Activated CD4-positive, alpha-beta T cell treated with anti-CD3 and anti-CD28 coated beads for 4 hours (primary cell): ENCODE results near the gene COG2.
"Not testable (repeated sequence)": the region's sequence is repeated elsewhere in the genome, so short reads cannot be mapped to it uniquely, and the experiment has no call there.

ENCODE experiments used
- DNase-seq, 2 donors: peaks; one replicate each; pipeline ENCODE4 v3.0.0-alpha.2; 2020

The COG2 gene

DNA sequence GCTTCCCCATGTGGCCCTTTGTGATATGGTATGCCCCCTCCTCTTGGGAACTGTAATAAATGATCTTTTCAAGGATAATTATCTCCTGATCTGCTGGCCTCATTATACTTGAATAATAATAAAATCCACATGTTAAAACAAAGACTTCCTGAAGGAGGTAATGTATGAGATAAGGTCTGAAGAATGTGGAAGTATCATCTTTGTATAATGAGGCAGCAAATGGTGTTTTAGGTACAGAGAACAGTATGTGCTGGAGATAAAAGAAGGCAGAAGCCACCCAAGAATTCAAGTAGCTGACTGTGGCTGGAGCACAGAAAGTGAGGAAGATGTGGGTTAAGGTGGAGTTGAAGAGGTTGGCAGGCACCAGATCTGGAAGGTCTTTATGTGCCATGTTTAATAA is 12.8 kb upstream of the COG2 start:
- no peak for DNase-seq

DNA sequence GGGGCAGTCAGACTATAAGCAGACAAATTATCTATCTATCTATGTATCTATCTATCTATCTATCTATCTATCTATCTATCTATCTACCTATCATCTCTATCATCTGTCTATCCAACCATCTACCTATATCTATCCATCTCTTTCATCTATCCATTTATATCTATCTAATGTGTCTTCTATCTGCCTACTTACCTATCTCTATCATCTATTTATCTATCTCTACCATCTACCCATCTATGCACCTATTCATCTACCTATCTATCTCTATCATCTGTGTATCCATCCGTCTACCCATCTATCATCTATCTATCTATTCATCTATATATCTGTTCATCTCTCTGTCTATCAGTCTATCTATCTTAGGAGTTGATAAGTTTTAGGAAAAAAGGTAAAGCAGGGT is 10.8 kb upstream of the COG2 start:
- DNase-seq = no peak

DNA sequence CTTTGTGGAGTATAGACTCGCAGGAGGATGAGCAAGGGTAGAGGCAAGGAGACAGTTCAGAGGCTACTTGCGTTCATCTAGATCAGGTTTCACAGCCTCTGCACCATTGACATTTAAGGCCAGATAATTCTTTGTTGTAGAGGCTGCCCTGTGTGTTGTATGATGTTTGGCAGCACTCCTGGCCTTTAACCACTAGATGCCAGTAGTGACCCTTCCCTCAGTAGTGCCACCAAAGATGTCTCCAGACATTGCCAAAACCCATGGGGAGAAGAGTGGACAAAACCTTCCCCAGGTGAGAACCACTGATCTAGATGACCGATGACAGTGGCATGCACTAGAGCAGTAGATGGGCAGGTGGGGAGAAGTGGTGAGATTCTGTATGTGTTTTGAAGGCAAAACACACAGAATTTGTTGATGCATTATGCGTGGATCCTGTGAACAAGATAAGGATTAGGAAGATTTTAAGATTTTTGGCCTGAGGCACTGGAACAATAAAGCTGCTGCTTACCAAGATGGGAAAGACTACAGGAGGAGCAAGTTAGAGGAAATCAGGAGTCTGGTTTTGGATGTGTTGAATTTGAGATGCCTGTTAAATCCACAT is 9.9 kb upstream of the COG2 start:
- no peak for DNase-seq

DNA sequence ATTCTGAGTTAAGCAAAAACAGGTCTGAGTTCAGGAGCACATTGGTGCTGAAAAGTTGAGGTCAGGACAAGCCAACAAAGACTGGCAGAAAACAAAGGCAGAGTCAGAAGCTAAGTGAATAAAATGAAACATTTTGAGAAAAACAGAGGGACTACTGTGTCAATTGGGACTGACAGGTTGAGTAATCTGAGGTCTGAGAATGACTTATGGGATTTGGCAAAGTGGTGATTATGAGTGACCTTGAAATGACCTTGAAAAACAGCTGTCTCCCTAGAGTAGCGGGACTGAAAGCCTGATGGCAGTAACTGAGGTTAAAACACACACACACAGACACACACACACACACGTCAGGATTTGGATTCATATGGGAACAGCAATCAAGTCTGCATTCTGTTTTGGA is 8.8 kb upstream of the COG2 start:
- no peak for DNase-seq

DNA sequence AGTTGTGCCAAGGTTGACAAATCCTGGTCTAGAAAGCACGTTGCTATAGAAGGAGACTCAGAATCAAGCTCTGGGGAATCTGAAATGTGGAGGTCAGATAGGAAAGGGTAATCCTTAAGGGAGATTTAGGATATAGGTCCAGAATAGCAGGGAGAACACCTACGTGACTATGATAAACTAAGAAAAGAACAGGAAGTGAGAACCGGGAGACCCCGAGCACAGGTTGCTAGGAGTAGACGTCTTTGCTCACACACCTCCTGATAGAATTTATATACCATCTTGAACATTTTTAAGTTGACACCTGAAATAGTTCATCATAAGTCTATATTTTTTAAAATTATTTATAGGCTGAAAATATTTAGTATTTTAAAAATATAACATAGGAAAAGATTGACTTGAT is 7.9 kb upstream of the COG2 start:
- no peak for DNase-seq

DNA sequence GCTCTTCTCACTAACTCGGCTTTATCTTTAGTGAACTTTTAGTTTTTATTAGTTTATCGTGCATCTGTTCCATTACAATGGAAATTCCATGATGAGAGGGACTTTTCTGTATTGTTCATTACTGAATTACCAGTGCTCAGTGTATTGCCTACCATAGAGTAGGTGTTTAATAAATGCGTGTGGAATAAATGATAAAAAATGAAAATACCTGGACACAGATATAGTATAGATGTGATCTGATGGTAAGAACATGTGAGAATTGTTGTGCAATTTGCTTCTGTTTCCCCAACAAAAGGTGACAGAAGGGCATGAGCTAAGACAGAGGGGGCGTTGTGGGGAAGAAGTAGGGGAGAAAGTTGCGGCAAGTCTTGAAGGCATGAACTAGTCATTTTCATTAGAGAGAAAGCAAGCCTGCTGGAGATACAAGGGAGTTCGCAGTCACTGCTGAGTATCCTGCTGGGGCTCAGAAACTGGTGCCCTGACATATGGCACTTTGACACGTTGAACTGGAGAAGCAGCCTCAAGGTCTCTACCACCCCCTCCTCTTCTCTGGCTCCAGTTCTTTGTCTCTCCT is 5.6 kb upstream of the COG2 start:
- DNase-seq = no peak

DNA sequence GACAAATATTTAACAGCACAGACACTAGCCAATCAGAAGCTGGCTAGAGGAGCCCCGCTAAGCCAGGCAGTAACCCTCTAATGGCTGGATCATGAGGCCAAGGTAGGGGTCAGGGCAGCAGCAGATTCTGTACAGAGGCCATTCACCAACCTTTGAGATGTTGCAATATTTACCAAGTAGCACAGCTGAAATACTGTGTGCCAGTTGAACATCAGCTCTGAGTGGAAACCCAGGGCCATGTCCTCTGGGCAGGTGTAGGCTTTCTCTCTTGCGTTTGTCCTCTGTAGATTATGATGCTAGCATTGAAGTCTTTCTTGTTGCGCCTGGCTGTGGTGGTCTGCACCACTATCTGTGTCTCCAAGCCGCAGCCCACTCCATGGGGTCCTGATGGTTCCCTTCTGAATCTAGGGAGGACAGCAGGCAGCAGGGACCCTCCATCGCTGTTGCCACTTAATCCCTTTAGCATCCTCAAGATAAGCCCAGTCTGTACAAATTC is 2.5 kb upstream of the COG2 start:
- no peak for DNase-seq

DNA sequence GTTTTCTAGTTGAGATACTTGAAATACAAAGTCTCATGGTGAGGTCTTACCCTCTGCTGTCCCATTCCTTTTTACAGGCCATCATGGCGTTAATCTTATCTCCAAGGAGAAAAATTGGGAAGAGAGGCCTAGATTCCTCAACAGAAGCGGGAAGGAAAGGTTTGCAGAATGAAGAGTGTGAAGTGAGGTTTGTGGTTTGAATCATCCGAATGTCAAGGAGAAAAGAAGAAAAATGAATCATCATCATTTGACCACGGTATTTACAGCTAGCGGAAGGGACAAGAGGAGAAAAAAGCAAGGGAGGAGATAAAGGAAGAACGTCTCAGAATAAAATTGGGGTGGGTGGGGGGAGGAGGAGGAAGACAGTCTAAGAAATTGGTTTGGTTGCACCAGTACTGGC is 935 bp upstream of the COG2 start:
- no peak for DNase-seq

DNA sequence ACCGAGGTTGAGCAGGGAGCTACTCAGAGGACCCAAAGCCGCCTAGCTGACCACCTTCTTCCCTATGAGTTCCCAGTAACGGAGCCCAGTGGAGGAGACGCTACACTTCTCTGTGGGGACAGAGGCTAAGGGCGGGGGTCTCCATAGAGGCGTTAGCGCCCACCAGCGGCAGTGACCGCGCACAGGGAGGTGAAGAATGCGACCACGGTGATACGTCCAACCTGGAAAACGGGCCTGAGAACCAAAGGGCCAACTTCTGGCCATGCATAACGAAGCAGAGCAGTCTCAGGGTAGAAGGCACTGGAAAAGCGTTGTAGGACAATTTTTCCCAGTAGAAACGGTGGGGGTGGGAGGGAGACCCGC is 400 bp upstream of the COG2 start:
- no peak for DNase-seq

DNA sequence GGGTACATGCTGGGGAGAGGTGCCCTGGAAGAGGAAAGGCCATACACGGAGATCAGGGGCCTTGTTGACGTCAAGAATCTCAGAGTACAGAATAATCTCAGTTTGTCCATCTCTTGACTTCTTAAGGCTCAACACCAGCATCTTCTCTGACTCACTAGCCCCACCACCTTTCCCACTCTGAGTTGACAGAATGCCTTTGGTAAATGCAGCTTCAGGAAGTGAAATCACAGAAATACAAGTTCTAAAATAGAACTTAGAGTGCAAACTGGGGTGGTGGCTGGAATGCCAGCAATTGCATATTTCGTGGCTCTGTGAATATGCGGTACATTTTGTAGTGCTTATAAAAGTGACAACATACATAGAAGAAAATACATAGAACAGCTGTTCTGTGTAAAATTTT is 1.6 kb downstream of the COG2 start:
- DNase-seq = no peak

DNA sequence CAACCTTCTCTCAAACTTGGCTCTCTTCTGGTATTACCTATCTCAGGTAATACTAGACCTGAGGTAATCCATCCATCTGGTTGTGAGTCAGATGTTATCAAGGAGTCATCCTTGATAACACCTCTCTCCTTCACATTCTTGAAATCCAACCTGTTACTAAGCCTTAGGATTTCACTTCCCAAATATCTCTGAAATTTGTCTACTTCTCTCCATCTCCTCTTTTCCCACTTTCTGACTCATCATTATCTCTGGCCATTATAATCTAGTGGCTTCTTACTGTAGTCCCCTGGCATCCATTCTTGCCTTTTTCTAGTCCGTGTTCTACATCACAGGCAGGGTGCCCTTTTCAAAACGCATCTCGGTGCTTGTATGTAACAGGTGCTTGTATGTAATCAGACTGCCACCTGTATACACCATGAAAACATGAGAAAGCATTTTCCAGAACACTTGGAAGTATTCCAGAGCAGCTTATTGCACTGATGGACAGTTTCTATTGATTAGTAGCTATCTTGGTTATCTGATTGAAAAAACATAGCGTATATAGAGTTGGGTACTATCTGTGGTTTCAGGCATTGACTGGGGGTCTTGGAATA is 4.5 kb downstream of the COG2 start:
- DNase-seq = no peak

DNA sequence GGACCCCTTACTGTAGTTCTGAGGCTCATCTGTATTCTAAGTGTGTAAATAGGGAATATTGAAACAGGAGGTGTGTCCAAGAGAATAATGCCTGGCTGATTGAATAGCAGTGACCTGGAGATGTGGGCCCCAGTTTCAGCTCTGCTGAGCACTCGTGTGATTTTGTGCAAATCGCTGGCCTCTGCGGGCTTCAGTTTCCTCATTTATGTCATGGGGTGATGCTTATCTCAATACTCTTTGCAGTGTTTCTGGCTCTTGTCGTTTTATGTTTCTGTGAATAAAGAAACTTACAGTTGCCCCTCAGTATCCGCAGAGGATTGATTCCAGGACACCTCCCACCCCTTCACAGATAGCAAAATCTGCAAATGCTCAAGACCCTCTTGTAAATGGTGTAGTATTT is 5.0 kb downstream of the COG2 start:
- no peak for DNase-seq

DNA sequence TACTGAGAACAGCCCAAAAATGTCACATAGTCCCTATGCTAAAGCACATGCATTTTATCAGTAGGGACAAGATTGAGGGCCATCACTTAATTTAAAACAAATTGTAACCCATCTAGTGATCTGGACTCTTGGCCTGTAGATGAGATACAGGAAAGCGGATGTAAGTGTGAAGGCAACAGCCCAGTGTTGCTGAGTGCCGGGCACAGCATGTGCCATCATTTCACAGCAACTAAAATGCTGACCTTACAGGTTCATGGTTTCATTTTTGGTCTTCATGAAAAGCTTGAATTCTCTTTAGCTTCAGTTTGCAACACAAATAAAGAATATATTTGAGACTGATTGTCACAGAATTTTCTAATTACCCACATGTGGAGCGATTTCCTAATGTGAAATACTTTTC is 5.8 kb downstream of the COG2 start:
- no peak for DNase-seq

DNA sequence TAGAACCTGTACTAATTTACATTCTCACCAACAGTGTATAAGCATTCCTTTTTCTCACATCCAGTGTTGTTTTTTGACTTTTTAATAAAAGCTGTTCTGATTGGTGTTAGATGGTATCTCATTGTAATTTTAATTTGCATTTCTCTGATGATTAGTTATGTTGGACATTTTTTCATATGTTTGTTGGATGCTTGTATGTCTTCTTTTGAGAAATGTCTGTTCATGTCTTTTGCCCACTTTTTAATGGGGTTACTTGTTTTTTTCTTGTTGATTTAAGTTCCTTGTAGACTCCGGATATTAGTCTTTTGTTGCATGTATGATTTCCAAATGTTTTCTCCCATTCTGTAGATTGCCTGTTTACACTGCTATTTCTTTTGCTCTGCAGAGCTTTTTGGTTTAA is 8.0 kb downstream of the COG2 start:
- no peak for DNase-seq

DNA sequence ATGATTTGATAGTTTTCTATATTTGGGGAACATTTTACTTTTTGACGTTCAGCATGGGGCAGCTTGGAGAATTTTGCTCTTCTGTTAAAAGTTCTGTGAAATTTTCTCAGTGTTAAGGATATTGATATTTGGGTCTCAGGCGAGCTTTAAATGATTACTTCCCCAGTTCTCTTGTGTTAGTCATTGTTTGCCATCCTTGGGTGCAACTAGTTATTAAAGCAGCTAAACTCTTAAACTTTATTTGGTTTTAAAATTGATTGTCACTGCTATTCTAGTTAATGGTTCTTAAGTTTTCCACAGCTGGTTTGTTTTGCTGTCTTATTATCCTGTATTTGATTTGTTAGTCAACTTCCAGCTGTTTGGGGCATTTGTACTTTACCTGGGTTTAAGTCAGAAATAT is 9.0 kb downstream of the COG2 start:
- DNase-seq = no peak

DNA sequence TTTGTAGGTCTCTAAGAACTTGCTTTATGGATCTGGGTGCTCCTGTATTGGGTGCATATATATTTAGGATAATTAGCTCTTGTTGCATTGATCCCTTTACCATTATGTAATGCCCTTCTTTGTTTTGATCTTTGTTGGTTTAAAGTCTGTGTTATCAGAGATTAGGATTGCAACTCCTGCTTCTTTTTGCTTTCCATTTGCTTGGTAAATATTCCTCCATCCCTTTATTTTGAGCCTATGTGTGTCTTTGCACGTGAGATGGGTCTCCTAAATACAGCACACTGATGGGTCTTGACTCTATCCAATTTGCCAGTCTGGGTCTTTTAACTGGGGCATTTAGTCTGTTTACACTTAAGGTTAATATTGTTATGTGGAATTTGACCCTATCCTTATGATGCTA is 14.4 kb downstream of the COG2 start:
- DNase-seq = not testable (repeated sequence)

DNA sequence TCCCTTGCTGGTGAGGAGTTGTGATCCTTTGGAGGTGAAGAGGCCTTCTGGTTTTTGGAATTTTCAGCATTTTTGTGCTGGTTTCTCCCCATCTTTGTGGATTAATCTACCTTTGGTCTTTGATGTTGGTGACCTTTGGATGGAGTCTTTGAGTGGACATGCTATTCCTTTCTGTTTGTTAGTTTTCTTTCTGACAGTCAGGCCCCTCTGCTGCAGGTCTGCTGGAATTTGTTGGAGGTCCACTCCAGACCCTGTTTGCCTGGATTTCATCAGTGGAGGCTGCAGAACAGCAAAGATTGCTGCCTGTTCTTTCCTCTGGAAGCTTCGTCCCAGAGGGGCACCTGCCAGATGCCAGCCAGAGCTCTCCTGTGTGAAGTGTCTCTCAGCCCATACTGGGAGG is 15.8 kb downstream of the COG2 start:
- DNase-seq = not testable (repeated sequence)

DNA sequence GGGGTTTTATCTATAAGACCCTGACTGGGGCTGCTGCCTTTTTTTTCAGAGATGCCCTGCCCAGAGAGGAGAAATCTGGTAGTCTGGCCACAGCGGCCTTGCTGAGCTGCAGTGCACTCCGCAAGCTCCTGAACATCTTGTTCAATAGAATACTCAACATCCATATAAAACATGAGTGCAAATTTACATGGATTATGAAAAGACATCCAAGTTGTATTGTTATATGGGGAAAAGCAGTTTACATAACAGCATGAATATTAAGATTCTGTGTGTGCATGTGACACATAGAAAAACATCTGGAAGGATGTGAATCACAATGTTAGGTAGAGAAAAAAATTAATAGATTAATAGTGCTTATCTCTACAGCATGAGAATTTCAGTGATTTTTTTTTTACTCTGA is 16.4 kb downstream of the COG2 start:
- no peak for DNase-seq

DNA sequence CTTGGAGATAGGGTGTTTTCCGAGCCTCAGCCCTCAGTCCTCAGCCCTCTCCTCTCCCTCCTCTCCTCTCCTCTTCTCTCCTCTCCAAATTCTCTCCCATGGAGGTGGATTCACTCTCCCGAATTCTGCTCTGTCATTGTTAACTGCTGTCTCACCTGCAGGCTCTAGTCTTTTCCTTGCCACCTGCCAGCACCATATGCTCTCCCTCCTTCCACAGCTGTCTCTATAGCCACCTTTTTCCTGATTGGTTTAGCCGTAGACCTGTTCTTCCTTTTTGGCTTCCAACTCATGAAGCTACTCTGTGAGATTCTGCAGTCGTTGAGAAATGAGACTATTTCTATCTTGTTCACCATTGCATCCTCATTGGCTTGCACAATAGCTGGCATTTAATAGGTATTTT is 19.7 kb downstream of the COG2 start:
- DNase-seq = no peak

DNA sequence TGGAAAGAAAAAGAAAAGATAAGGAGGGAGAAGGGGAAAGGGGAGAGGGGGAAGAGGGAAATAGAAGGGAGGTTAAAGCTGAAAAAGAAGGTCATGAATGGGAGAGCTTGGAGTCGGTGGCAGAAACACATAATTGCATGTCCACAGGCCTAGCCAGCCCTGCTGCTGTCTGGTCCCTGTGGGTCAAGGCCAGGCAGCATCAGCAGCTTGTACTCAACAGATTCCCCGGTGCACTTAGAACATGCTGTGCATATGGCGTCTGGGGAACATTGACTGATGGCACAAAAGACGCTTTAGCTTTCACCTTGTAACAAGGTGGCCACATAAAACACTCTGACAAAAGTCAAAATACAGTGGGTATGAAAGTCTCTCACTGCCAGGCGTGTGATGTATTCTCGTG is 25.9 kb downstream of the COG2 start:
- no peak for DNase-seq

DNA sequence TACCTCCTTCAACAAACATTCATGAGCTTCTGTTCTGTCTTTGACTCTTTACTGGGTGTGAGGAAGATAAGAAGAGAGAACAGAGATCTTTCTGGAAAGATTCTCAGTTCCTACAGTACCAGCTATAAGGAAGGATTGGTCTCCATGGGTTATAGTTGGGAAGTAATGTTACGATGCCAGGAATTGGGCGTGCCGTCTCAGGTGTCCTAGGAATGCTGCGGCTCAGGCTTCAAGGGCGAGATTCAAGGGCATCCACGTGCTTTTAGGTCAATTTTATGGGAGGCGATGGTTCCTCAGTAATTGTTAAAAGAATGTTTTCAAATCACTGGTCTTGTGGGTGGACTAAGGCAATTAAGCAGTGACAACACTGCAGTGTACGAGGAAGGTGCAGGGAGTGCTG is 27.3 kb downstream of the COG2 start:
- no peak for DNase-seq

DNA sequence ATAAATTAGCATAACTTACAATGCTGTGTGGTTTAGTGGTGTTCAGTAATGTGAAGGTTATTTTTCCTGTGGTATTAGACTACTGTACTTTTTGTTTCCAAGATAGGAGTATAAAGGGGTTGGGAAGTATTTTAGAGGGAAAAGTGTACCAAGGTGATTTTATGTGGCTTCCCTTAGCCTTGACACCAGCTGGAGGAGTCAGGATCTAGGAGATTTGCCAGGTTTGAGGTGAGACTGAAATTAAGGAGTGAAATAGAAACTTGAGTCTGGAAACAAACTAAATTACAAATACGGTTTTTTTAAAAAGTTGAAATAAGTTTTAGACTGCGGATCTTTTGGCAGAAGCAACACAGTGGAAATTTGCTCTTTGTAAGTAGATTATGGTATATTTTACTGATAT is 32.3 kb downstream of the COG2 start:
- DNase-seq = no peak

DNA sequence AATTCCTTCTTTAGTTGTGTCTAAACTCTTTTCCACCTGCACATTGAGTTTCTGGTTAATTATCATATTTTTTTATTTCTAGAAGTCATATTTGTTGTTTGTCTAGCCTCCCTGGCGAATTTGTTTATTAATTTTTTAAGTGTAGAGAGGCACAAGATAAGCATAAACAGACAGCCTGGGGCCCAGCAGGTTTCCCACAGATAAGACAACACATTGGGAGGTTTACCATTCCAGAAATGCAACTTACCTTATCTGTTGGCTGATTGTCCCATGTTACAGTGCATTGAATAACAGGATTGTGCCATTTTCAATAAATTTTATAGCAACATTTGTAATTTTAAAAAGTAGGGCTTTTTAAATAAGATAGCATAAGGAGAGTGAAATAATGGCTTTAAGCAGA is 34.9 kb downstream of the COG2 start:
- no peak for DNase-seq

DNA sequence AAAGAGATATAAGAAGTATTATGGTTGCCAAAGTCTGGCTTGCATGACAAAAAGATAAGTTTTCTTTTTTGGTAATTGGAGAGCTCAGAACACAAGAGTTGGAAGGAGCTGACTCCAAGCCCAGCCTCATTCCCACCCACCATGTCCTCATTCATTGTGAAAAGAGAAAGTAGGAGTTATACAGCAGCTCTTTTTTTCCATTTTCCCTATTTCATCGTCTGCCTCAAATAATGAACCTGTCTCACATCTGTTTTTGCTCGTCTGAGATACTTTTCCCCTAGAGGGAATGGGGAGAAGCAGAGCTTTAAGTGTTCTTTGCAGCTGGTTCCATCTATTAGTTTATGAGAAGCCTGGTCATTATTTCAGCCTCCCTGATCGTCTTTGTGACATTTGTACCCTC is 36.9 kb downstream of the COG2 start:
- DNase-seq = no peak

DNA sequence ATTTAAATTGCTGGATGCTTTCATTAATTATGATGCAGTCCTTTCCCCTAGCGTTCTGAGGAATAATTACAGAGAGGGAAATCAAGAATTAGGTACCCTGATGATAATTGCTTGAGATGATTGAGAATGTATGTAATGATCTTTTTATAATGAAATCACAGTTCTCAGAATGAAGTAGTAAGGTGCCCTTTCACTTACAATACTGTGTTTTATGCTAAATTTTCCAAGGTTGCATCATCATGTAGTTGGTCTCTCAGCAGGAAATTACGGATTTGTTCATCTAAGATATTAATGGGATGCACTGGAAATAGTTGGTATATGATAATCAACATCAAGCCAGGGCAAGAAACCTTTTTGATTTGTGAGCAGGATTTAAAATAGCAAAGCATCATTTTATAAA is 37.5 kb downstream of the COG2 start:
- no peak for DNase-seq
